Nephron (organoid): ENCODE results near the gene RUNX2.
A peak's percentile ranks its signal among the peaks of the same experiment; 100 is the strongest.

Experiments
- H3K27ac Mint-ChIP-seq, 3 experiments: 2 replicates each; pipeline ENCODE4 v1.8.0; 2020; ENCODE audit warnings: mixed read lengths in 3 of 3, mild to moderate bottlenecking in 2 of 3, moderate library complexity in 1 of 3
- H3K27me3 Mint-ChIP-seq: 2 replicates; pipeline ENCODE4 v1.8.0; 2021; ENCODE audit warnings: low read depth, mild to moderate bottlenecking, moderate library complexity, mixed read lengths
- H3K36me3 Mint-ChIP-seq: 2 replicates; pipeline ENCODE4 v1.8.0; 2020; ENCODE audit warnings: low read depth, mixed read lengths
- H3K4me1 Mint-ChIP-seq: 2 replicates; pipeline ENCODE4 v1.8.0; 2020; ENCODE audit warnings: mixed read lengths
- H3K4me3 Mint-ChIP-seq, 3 experiments: 2 replicates each; pipeline ENCODE4 v1.8.0; 2020; ENCODE audit warnings: mild to moderate bottlenecking in 3 of 3, mixed read lengths in 3 of 3, moderate library complexity in 2 of 3
- H3K9me3 Mint-ChIP-seq: 2 replicates; pipeline ENCODE4 v1.8.0; 2020; ENCODE audit warnings: mixed read lengths
- TF ChIP-seq, protein P1 (sequence below), 3 experiments: fragments of 200-600 bp; sonication (generic); IDR thresholded peaks; one replicate each; pipeline ENCODE4 v1.5.0; 2021; ENCODE audit warnings: antibody characterized with exemption in 3 of 3; ENCODE audit not compliant: unreplicated experiment in 3 of 3

RUNX2 gene

DNA sequence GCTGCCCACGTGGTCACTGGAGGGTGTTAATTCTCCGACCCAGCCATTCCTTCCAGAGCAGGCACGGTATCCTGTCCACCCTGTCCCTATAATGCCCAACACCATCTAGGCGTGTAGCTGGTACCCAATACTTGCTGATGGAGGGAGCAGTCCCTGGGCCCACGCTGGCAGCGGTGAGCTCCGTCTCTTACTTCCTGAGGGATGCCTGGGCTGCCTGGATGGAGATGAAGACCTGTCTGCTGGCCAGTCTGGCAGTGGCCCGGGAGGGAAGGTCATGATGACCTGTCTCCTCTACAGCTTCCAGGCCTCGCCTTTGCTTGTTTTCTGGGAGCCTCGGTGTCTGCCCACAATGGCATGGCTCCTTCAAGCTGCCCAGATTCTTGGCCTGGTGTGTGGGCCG, 347.5 kb downstream of the RUNX2 start:
- Mint-ChIP-seq H3K9me3 (peaks cover 4% of the 10 kb centered on the region), H3K4me1 (peaks cover 25% of the 10 kb centered on the region), H3K36me3 (no peaks in the 10 kb centered on the region), H3K27me3 (peaks cover 13% of the 10 kb centered on the region), H3K27ac (no peak overlapping the region), H3K4me3 (peak overlapping the region in 1 of 3 experiments; percentile 27)
- TF ChIP-seq, protein P1, sequence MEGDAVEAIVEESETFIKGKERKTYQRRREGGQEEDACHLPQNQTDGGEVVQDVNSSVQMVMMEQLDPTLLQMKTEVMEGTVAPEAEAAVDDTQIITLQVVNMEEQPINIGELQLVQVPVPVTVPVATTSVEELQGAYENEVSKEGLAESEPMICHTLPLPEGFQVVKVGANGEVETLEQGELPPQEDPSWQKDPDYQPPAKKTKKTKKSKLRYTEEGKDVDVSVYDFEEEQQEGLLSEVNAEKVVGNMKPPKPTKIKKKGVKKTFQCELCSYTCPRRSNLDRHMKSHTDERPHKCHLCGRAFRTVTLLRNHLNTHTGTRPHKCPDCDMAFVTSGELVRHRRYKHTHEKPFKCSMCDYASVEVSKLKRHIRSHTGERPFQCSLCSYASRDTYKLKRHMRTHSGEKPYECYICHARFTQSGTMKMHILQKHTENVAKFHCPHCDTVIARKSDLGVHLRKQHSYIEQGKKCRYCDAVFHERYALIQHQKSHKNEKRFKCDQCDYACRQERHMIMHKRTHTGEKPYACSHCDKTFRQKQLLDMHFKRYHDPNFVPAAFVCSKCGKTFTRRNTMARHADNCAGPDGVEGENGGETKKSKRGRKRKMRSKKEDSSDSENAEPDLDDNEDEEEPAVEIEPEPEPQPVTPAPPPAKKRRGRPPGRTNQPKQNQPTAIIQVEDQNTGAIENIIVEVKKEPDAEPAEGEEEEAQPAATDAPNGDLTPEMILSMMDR (IDR thresholded peaks at IDR 0.05; ENCODE audit: unreplicated experiment in 3 of 3) = no peak

DNA sequence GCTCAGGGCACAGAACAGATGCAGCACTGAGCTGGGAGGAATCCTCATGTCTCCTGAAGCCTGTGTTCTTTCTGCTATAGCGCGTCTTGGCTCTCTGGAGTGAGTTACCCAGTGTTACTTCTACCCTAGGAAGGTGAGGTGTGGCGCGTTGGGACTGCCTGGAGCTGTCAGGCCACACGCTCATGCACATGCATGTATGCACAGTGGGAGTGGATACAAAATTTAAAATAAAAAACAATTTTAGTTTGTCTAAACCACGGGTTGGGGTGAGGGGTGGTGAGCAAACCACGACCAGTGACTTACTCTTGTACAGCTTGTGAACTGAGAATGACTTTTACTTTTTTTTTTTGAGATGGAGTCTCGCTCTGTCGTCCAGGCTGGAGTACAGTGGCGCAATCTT, 348.2 kb downstream of the RUNX2 start:
- TF ChIP-seq, protein P1 (IDR thresholded peaks at IDR 0.05; ENCODE audit: unreplicated experiment in 3 of 3) = no peak
- H3K4me1 Mint-ChIP-seq = peaks cover 25% of the 10 kb centered on the region
- peaks cover 13% of the 10 kb centered on the region for H3K27me3 Mint-ChIP-seq
- H3K4me3 Mint-ChIP-seq = no peak overlapping the region
- peaks cover 7% of the 10 kb centered on the region for H3K9me3 Mint-ChIP-seq
- H3K36me3 Mint-ChIP-seq = no peaks in the 10 kb centered on the region
- no peak overlapping the region for H3K27ac Mint-ChIP-seq

DNA sequence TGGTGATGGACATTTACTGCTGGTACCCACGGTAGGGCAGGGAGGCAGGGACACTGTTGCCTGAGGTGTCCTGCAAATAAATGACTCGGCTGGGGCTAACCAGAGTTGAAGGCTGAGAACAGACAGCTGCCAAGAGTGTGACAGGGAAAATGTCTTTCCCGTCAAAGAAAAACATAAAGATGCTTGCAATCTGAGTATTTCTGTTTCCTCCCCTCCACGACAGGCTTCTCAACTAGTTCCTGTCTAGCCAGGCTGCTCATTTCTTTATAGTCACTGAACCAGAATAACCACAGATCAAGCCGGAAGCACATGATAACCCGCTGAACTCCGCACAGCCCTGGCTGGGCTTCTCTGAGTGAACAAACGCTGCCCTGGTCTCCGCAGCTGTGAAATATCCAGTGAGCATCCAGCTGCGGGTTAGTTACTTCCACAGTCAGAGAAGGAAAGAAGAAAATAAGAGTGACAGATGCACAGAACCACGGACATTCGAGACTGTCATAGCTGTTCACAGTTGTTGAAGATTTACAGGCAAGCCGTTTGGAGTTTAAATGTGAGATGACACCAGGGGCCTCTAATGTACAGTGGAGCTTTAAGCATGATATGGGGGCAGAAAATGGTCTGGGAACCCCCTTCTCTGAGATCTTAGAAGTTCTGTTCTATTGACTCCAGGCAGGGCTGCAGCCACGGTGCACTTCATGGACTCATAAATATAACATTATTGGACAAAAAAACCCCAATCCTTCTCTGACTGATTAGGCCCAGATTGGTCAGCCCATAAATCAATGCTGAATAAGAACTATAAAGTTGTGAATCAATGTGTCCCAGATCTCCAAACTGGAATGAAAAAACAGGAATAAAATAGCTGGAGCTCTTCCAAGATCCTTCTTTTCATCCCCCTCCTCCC, 349.5 kb downstream of the RUNX2 start:
- H3K4me1 Mint-ChIP-seq = peaks cover 25% of the 10 kb centered on the region
- TF ChIP-seq, protein P1 (IDR thresholded peaks at IDR 0.05; ENCODE audit: unreplicated experiment in 3 of 3) = no peak
- peaks cover 3% of the 10 kb centered on the region for H3K36me3 Mint-ChIP-seq
- H3K27me3 Mint-ChIP-seq = peaks cover 20% of the 10 kb centered on the region
- H3K9me3 Mint-ChIP-seq = peaks cover 11% of the 10 kb centered on the region
- peak overlapping the region; percentile 48 to 86 (median 84) for H3K27ac Mint-ChIP-seq
- peak overlapping the region; percentile 33 to 44 (median 35) for H3K4me3 Mint-ChIP-seq

DNA sequence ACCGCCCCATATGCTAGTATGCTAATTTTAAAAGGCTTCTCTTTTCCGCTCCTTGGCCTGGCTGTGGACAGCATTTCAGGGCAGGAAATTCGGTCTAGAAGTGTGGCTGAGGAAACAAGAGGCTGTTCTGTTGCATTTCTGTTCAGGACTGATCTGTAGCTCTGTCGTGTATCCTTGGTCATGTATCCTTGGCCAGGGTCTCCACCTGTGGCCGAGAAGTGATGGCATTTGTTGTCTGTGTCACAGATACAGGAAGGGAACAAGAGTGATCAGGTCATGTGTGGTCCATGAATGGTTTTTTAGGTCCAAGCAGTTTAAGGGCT, 350.1 kb downstream of the RUNX2 start:
- Mint-ChIP-seq H3K4me3 (peak overlapping the region in 2 of 3 experiments; percentile 35 to 44), H3K4me1 (peaks cover 25% of the 10 kb centered on the region), H3K36me3 (peaks cover 3% of the 10 kb centered on the region), H3K27ac (peak overlapping the region; percentile 48 to 86 (median 84)), H3K27me3 (peaks cover 22% of the 10 kb centered on the region), H3K9me3 (peaks cover 16% of the 10 kb centered on the region)
- TF ChIP-seq, protein P1 (IDR thresholded peaks at IDR 0.05; ENCODE audit: unreplicated experiment in 3 of 3) = no peak

DNA sequence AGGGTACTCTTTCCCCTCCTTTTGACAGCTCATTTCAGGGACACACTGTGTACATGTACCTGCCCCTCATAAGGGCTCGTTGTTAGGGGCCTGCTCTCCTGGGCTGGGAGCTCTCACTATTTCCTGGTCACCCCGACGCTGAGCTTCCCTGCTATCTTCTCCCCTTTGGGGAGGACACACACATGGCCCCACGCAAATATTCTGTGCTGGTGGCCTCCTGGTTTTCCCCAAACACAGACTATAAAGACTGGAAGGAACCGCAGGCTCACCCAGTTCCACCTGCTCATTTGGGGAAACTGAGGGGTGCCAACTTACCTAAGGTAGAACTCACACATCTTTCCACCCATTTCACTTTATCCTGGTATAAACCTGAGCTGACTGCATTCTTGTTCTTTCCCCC, 351.0 kb downstream of the RUNX2 start:
- Mint-ChIP-seq H3K27me3 (peaks cover 29% of the 10 kb centered on the region), H3K27ac (peak overlapping the region; percentile 11 to 53 (median 24)), H3K36me3 (peaks cover 3% of the 10 kb centered on the region), H3K4me1 (peaks cover 25% of the 10 kb centered on the region), H3K4me3 (peak overlapping the region in 1 of 3 experiments; percentile 10), H3K9me3 (peaks cover 16% of the 10 kb centered on the region)
- TF ChIP-seq, protein P1 (IDR thresholded peaks at IDR 0.05; ENCODE audit: unreplicated experiment in 3 of 3) = no peak

DNA sequence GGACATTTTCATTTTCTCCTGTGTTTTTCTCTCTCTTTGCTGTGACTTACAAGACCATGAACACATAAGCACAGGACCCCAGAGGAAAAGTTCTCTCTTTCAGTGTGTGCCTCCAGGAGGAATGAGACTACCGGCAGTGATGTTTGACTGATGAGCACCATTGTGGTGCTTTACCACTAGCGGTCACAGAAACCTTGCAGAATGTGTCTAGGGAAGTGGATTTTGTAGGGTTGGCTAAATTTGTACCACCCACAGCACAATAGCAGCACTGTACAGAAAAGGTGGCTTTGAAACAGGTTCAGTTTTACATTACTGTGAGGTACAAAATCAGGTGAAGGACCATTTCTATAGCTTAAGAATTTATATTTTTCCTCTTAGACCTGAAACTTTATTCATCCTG, 351.5 kb downstream of the RUNX2 start:
- Mint-ChIP-seq H3K4me3 (no peak overlapping the region), H3K36me3 (peaks cover 3% of the 10 kb centered on the region), H3K27me3 (peaks cover 29% of the 10 kb centered on the region), H3K27ac (peak overlapping the region in 2 of 3 experiments; percentile 13 to 53), H3K4me1 (peaks cover 25% of the 10 kb centered on the region), H3K9me3 (peaks cover 16% of the 10 kb centered on the region)
- TF ChIP-seq, protein P1 (IDR thresholded peaks at IDR 0.05; ENCODE audit: unreplicated experiment in 3 of 3) = no peak
